ENCODE results near the gene RNFT2. TPM values are rescaled to one million over a fixed set of nuclear protein-coding genes. Genes with fewer than 3 reads are reported as not detected.

RNFT2 gene
- total RNA-seq, 4 donors from 2014 or later: 0.31 to 0.54 TPM; not detected in 2

DNA sequence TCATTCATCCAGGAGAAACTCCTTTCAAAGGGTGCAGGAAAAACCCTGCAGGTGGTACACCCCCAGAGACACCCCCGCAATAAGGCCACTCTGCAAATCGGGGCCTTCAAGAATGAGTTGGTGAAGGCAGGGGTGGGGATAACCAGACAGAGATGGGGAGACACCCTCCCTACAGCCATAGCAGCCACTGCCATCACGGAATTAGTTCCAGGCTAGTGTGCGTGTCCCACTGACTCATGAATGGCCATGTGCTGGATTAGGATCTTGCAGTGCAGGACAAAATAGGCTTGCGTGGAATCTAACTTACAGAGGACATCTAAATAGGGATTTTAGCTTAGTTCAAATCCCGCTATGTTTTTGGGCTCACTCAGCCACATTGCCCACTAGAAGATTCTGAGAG is 38.0 kb upstream of the RNFT2 start:
- H3K27me3 ChIP-seq: peaks cover 6% of the 10 kb centered on the region
- no peaks in the 10 kb centered on the region for H3K9me3 ChIP-seq
- no peaks in the 10 kb centered on the region for H3K36me3 ChIP-seq
- H3K27ac ChIP-seq: no peak overlapping the region
- H3K4me1 ChIP-seq: peaks cover 0 to 6% (median 0%) of the 10 kb centered on the region in 3 donors
- no peak for TF ChIP-seq POLR2A (IDR thresholded peaks at IDR 0.05)
- TF ChIP-seq, protein P1, sequence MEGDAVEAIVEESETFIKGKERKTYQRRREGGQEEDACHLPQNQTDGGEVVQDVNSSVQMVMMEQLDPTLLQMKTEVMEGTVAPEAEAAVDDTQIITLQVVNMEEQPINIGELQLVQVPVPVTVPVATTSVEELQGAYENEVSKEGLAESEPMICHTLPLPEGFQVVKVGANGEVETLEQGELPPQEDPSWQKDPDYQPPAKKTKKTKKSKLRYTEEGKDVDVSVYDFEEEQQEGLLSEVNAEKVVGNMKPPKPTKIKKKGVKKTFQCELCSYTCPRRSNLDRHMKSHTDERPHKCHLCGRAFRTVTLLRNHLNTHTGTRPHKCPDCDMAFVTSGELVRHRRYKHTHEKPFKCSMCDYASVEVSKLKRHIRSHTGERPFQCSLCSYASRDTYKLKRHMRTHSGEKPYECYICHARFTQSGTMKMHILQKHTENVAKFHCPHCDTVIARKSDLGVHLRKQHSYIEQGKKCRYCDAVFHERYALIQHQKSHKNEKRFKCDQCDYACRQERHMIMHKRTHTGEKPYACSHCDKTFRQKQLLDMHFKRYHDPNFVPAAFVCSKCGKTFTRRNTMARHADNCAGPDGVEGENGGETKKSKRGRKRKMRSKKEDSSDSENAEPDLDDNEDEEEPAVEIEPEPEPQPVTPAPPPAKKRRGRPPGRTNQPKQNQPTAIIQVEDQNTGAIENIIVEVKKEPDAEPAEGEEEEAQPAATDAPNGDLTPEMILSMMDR (IDR thresholded peaks at IDR 0.05): no peak
- no peak for TF ChIP-seq EP300 (IDR thresholded peaks at IDR 0.05)
- no peak for TF ChIP-seq POLR2AphosphoS5 (IDR thresholded peaks at IDR 0.05)
- 93% methylated on average over 2 of the region's 6 CpGs; no CpG with 5 or more reads in 1 of the 2 donors for WGBS, 2 donors (ENCODE audit: low coverage in 1 of 2)
- ATAC-seq: no peak
- H3K4me3 ChIP-seq: no peak overlapping the region

DNA sequence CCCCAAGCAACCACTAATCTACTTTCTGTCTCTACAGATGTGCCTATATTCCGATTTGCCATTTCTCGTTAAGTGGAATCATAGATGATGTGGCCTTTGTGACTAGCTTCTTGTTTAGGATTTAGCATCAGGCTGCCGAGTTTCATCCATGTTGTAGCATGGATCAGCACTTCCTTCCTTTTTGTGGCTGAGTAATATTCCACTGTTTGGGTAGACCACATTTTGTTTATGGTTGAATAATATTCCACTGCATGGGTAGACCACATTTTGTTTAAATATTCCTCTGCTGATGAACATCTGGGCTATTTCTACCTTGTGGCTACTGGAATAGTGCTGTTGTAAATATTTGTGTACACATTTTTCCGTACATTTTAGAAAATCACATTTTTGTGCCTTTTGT is 36.7 kb upstream of the RNFT2 start:
- Histone ChIP-seq H3K27ac (no peak overlapping the region), H3K4me3 (no peak overlapping the region), H3K36me3 (no peaks in the 10 kb centered on the region), H3K4me1 (peaks cover 0 to 6% (median 0%) of the 10 kb centered on the region in 3 donors), H3K9me3 (no peaks in the 10 kb centered on the region), H3K27me3 (no peaks in the 10 kb centered on the region)
- TF ChIP-seq, protein P1 (IDR thresholded peaks at IDR 0.05): no peak
- no peak for TF ChIP-seq POLR2A (IDR thresholded peaks at IDR 0.05)
- TF ChIP-seq POLR2AphosphoS5 (IDR thresholded peaks at IDR 0.05): no peak
- TF ChIP-seq EP300 (IDR thresholded peaks at IDR 0.05): no peak
- 91 to 96% methylated on average over 4 of the region's 4 CpGs for WGBS, 2 donors (ENCODE audit: low coverage in 1 of 2)
- ATAC-seq: no peak

DNA sequence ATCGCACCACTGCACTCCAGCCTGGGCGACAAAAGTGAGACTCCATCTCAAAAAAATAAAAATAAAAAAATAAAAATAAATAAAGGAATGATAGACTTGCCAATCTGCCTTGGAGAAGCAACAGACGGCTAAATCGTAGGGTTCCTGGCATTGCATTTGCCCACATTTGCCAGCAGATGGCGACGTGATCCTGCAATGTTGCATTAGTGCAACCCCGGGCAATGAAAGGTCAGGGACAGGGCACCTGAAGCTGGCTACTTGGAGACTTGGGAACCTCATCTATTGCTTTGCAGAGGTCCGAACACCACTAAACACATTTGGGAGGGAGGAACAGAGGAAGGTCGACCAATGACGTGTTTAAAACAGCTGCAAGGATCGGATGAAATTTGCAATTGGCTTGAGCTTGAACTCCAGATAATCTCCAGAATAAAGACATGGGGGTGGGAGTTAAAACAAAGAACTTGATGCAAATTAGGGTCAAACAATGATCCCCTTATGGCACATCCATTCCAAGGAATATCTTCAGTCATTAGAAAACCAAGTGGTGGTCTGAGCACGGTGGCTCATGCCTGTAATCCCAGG is 34.8 kb upstream of the RNFT2 start:
- H3K27me3 ChIP-seq: no peaks in the 10 kb centered on the region
- peaks cover 0 to 6% (median 0%) of the 10 kb centered on the region in 3 donors for H3K4me1 ChIP-seq
- no peaks in the 10 kb centered on the region for H3K9me3 ChIP-seq
- no peaks in the 10 kb centered on the region for H3K36me3 ChIP-seq
- H3K27ac ChIP-seq: no peak overlapping the region
- TF ChIP-seq EP300 (IDR thresholded peaks at IDR 0.05) (no peak), POLR2A (IDR thresholded peaks at IDR 0.05) (no peak), POLR2AphosphoS5 (IDR thresholded peaks at IDR 0.05) (peak; percentile 16)
- TF ChIP-seq, protein P1 (IDR thresholded peaks at IDR 0.05): peak; percentile 68 to 93 (median 87)
- no peak overlapping the region for H3K4me3 ChIP-seq
- 8 to 14% methylated on average over 11 to 12 of the region's 12 CpGs for WGBS, 2 donors (ENCODE audit: low coverage in 1 of 2)
- ATAC-seq: peak; percentile 53

DNA sequence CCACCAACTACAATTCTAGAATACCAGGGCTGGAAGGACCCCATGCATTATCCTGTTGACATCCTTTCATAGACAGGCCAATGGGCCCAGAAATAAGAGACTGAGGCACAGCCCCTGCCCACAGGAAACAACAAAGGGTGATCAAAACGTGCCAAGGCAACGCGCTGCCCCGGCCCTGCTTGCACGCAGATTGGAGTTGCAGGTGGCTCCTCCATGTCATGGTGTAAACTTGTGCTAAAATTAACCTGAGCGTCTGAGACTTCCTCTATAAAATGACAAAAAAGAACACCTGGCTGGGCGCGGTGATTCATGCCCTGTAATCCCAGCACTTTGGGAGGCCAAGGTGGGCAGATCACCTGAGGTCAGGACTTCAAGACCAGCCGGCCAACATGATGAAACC is 30.4 kb upstream of the RNFT2 start:
- peaks cover 0 to 7% of the 10 kb centered on the region in 2 donors for H3K36me3 ChIP-seq
- H3K4me3 ChIP-seq: no peak overlapping the region
- ATAC-seq: no peak
- no peaks in the 10 kb centered on the region for H3K27me3 ChIP-seq
- WGBS, 2 donors (ENCODE audit: low coverage in 1 of 2): 90% methylated on average over 7 of the region's 9 CpGs; no CpG with 5 or more reads in 1 of the 2 donors
- H3K27ac ChIP-seq: no peak overlapping the region
- peaks cover 0 to 18% (median 7%) of the 10 kb centered on the region in 3 donors for H3K4me1 ChIP-seq
- TF ChIP-seq POLR2AphosphoS5 (IDR thresholded peaks at IDR 0.05) (no peak), POLR2A (IDR thresholded peaks at IDR 0.05) (no peak)
- TF ChIP-seq, protein P1 (IDR thresholded peaks at IDR 0.05): no peak
- no peaks in the 10 kb centered on the region for H3K9me3 ChIP-seq

All from gastroesophageal sphincter (tissue), 4 donors.